ENCODE measurements around the gene MOSPD2. TPM values are rescaled to one million over a fixed set of nuclear protein-coding genes. Genes with fewer than 3 reads are reported as not detected.

Gene MOSPD2
- total RNA-seq, 1 donor from 2014 or later: 10.2 TPM

DNA sequence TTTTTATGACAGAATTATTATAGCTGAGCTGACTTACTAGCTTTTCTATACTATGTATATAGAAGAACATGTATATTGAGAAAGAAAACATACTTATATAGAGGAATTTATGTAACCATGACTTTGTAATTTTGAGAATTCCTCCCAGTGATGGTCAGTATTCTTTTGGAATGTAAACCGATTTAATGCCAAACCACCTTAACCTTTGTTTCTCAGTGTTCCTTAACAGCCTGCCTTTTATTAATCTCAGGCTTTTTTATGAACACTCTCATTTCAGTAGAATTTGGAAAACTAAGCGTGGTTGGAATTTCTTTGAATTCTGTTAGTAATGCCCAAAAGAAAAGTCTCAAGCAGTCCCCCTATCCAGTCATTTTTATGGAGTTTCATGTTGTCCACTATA is 47.0 kb downstream of the MOSPD2 start:
- Mint-ChIP-seq H3K27me3 (ENCODE audit: low read depth) (no peaks in the 10 kb centered on the region), H3K9me3 (no peaks in the 10 kb centered on the region), H3K4me1 (no peaks in the 10 kb centered on the region), H3K36me3 (ENCODE audit: low read depth) (peaks cover 18% of the 10 kb centered on the region), H3K27ac (ENCODE audit: unreplicated experiment) (no peak overlapping the region), H3K4me3 (no peak overlapping the region)
- TF ChIP-seq CTCF (conservative IDR thresholded peaks at IDR 0.05): no peak
- no peak for DNase-seq (ENCODE audit: low read depth, low spot score)

DNA sequence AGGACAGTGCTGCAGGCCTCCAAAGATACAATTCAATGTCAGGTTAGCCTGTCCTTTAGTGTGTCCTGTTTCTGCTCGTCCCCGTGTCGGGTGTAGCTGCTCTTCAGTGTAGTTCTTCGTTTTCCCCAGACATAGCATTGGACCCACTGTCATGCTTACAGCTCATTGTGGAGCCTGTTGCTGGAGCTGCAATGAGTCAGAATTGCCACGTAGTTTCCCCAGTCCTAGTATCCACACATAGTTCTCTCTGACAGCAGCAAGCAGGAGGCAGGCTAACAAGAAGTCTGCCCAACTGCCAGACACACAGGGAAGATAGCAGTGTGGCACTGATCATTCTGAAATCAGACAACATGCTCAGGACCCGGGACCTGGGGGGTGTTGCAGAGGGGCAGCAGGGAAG is 49.2 kb downstream of the MOSPD2 start:
- H3K4me3 Mint-ChIP-seq: no peak overlapping the region

DNA sequence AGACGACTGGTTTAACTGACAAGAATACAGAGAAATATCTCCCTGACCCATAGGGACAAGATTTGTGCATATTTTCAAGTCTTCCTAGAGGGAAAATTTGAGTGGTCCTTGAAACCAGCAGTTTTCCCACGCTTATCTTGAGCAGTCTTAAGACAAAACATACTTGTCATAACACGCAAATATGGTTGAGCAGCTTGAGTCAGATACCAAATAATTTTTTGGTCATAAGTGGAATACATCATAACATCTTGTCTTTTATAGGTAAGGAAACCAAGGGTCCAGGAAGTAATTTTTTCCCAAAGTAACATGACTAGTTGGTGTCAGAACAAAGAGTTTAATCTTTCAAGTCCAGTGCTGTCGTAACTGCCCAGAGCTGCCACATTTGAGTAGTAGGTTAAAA is 50.5 kb downstream of the MOSPD2 start:
- H3K4me3 Mint-ChIP-seq: no peak overlapping the region
- DNase-seq (ENCODE audit: low read depth, low spot score): no peak
- H3K27ac Mint-ChIP-seq (ENCODE audit: unreplicated experiment): no peak overlapping the region
- no peak for TF ChIP-seq CTCF (conservative IDR thresholded peaks at IDR 0.05)
- peaks cover 4% of the 10 kb centered on the region for H3K9me3 Mint-ChIP-seq
- peaks cover 9% of the 10 kb centered on the region for H3K36me3 Mint-ChIP-seq (ENCODE audit: low read depth)
- H3K27me3 Mint-ChIP-seq (ENCODE audit: low read depth): no peaks in the 10 kb centered on the region
- H3K4me1 Mint-ChIP-seq: peaks cover 7% of the 10 kb centered on the region

More for the DNA sequence above, 49.2 kb downstream of the MOSPD2 start:
- Mint-ChIP-seq H3K9me3 (no peaks in the 10 kb centered on the region), H3K27ac (ENCODE audit: unreplicated experiment) (no peak overlapping the region), H3K36me3 (ENCODE audit: low read depth) (peaks cover 8% of the 10 kb centered on the region), H3K4me1 (peaks cover 3% of the 10 kb centered on the region), H3K27me3 (ENCODE audit: low read depth) (no peaks in the 10 kb centered on the region)
- no peak for TF ChIP-seq CTCF (conservative IDR thresholded peaks at IDR 0.05)
- no peak for DNase-seq (ENCODE audit: low read depth, low spot score)

GRCh38 chrX:14926471-14926870 is 53.2 kb downstream of the MOSPD2 start:
- Mint-ChIP-seq H3K27me3 (ENCODE audit: low read depth) (no peaks in the 10 kb centered on the region), H3K36me3 (ENCODE audit: low read depth) (peaks cover 8% of the 10 kb centered on the region), H3K9me3 (peaks cover 4% of the 10 kb centered on the region), H3K4me3 (no peak overlapping the region), H3K4me1 (peaks cover 13% of the 10 kb centered on the region), H3K27ac (ENCODE audit: unreplicated experiment) (no peak overlapping the region)
- TF ChIP-seq CTCF (conservative IDR thresholded peaks at IDR 0.05): no peak
- no peak for DNase-seq (ENCODE audit: low read depth, low spot score)

GRCh38 chrX:14927401-14927800 is 54.2 kb downstream of the MOSPD2 start:
- H3K27ac Mint-ChIP-seq (ENCODE audit: unreplicated experiment): no peak overlapping the region
- H3K9me3 Mint-ChIP-seq: peaks cover 4% of the 10 kb centered on the region
- H3K4me1 Mint-ChIP-seq: peaks cover 20% of the 10 kb centered on the region

More at GRCh38 chrX:14927401-14927800, 54.2 kb downstream of the MOSPD2 start:
- no peak for TF ChIP-seq CTCF (conservative IDR thresholded peaks at IDR 0.05)
- Mint-ChIP-seq H3K36me3 (ENCODE audit: low read depth) (peaks cover 8% of the 10 kb centered on the region), H3K4me3 (no peak overlapping the region), H3K27me3 (ENCODE audit: low read depth) (no peaks in the 10 kb centered on the region)
- no peak for DNase-seq (ENCODE audit: low read depth, low spot score)

All from neural crest cell (in vitro differentiated cells).